Stimulated activated CD4-positive, alpha-beta T cell treated with anti-CD3 and anti-CD28 coated beads, Interleukin-12 subunit alpha, Interleukin-12 subunit beta, amount 100 ng/mL, for 24 hours (primary cell): ENCODE results near the gene GAGE12J.
"Not testable (repeated sequence)": the region's sequence is repeated elsewhere in the genome, so short reads cannot be mapped to it uniquely, and the experiment has no call there.

Source experiments
- DNase-seq, 2 experiments: peaks; one replicate each; pipeline ENCODE4 v3.0.0-alpha.2; 2020; ENCODE audit warnings: low read depth in 2 of 2

GAGE12J gene

DNA sequence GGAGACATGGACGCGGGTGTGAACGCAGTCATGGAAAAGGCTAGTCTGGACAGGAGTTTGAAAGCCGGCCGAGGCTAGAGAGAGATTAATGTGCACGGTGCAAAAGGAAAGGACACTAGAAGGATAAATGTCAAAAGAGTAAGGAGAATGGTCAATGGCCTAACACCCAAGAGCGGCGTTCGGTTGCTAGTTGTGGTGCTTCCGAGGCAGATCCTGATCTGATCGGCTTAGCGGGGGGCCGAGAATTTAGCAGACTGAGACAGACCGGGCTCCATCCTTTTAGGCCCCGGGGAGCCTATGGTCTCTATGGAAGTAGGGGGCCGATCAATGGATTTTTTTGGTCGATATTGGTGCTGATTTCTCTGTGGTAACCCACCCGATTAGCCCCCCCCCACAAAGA lies 11.5 kb upstream of the GAGE12J start:
- DNase-seq, result no peak

DNA sequence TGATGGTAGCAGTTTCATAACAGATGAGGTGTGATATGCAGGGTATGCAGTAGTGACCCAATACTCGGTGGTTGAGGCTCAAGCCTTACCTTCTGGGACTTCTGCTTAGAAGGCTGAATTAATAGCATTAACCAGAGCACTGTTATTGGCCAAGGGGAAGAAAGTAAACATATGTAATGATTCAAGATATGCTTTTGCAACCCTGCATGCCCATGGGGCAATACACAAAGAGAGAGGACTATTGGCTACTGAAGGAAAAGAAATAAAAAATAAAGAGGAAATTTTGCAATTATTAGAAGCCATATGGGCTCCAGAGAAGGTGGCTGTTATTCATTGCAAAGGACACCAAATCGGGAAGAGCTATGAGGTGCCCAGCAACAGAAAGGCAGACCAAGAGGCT lies 9.7 kb upstream of the GAGE12J start:
- no peak for DNase-seq

DNA sequence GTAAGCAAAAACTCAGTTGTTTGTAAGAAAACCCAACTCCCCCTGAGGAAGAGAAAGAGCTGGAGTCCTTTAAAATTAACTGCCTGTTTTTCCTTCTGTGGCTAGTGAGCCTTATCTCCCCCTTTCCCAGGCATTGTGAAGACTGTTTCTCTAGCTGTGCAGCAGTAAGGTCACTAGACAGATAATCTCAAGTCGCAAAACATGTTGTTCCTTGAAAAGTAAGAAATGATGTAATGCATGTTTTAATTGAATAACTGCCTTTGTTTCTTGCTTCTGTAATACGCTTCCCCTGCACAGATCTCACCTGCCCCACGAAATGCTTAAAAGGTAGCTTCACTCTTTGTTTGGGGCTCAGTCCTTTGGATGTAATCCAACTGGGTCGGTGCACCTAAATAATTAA lies 5.8 kb upstream of the GAGE12J start:
- no peak for DNase-seq

- DNase-seq, result not testable (repeated sequence)
Measured at GRCh38 chrX:49322266-49322665, 429 bp downstream of the GAGE12J start.

- DNase-seq, result not testable (repeated sequence)
Measured at GRCh38 chrX:49323735-49324134, 1.9 kb downstream of the GAGE12J start.

- not testable (repeated sequence) for DNase-seq
Measured at GRCh38 chrX:49330421-49330820, 8.6 kb downstream of the GAGE12J start.

DNA sequence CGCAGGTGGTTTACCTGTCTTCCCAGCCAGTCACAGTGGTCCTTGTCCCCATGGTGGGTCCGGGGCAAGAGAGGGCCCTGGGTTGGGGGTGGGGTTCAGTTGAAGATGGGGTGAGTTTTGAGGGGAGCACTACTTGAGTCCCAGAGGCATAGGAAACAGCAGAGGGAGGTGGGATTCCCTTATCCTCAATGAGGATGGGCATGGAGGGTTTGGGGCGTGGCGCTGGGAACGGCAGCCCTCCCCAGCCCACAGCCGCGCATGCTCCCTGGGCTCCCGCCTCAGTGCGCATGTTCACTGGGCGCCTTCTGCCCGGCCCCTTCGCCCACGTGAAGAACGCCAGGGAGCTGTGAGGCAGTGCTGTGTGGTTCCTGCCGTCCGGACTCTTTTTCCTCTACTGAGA lies 9.4 kb downstream of the GAGE12J start, which contains the start of gene GAGE13:
Gene GAGE13 (plus strand): TSS at position 301 of the 400 bp plus-strand sequence. CDS start 1,156 bp downstream, outside the sequence.
- DNase-seq, result not testable (repeated sequence)

DNA sequence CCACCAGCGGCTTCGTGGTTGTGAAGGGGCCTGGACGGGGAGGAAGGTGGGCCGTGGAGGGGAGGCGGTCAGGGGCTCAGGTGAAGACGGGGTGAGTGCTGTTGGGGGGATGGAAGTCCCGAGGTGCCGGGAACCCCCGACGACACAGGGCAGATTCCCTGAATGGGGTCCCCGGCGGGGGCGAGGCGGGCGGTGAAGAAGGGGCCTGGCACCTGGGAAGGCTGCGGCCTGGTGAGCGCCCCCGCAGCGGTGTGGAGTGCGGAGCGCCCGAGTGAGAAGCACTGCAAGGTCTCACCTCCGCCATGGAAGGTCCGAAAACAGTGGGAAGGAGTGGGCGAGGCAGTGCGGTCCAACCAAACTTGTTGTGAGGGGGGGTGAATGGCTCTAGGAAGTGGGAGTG lies 10.0 kb downstream of the GAGE12J start:
- DNase-seq, result not testable (repeated sequence)

- DNase-seq, result not testable (repeated sequence)
Measured at GRCh38 chrX:49341449-49341848, 19.6 kb downstream of the GAGE12J start.

DNA sequence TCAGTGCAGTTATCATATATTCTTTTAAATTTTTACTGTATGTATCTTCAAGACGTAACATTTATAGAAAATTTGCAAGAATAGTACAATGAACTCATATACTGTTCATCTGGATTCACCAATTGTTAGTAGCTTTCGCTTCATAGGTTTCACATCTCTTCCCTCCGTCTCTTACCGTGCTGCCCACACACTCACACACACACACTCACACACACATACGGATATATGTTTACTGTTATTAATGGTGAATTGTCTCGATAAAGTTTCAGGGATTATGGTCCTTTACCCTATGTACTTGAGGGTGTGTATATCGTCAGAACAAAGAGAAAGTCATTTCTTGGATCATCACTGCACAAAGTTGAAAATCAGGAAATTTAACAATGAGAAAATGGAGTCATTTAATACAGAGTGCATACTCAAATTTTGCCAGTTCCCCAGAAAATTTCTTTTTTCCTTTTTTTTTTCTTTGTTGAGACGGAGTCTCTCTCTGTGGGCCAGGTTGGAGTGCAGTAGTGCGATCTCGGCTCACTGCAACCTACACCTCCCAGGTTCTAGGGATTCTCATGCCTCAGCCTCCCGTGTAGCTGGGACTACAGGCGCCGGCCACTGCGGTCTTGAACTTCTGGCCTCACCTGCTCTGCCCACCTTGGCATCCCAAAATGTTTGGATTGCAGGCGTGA lies 22.8 kb downstream of the GAGE12J start:
- not testable (repeated sequence) for DNase-seq

DNA sequence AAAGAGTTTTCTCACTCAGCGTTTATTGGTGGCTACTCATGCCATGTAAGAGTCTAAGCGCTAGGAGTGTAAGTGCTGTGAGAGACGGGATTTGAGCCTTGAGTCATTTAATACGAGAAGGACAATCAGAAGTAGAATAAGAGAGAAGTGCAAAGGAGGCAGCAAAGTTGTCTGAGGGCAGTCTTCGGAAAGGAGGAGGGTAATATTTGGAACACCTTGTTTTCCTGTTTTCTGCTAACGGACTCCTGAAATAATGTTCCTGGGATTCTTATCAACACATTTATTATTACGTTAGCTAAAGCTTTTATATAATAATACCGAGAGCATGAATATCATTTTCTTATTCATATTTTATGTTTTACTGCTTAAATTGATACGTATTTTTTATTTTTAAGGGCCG lies 23.6 kb downstream of the GAGE12J start:
- not testable (repeated sequence) for DNase-seq

GRCh38 chrX:49346150-49346549 lies 24.3 kb downstream of the GAGE12J start:
- not testable (repeated sequence) for DNase-seq
